ENCODE data around the gene GPC6. TPM values are rescaled to one million over a fixed set of nuclear protein-coding genes. Genes with fewer than 3 reads are reported as not detected.

The GPC6 gene
- total RNA-seq, 1 donor = 77.8 TPM

GRCh38 chr13:93672996-93673395 lies 446.4 kb downstream of the GPC6 start:
- Histone ChIP-seq H2AFZ (ENCODE audit: low read length) (no peak overlapping the region), H3K36me3 (ENCODE audit: insufficient read depth, low read length) (no peaks in the 10 kb centered on the region), H3K4me1 (ENCODE audit: insufficient read depth, low read length) (no peaks in the 10 kb centered on the region), H3K27me3 (ENCODE audit: insufficient read depth, low read length) (no peaks in the 10 kb centered on the region), H3K9me3 (ENCODE audit: low read depth, low read length) (no peaks in the 10 kb centered on the region), H3K4me3 (ENCODE audit: insufficient read depth, low read length) (no peak overlapping the region), H3K4me2 (ENCODE audit: insufficient read depth, low read length) (no peak overlapping the region), H4K20me1 (ENCODE audit: insufficient read depth, low read length) (no peaks in the 10 kb centered on the region), H3K79me2 (ENCODE audit: insufficient read depth, low read length) (no peaks in the 10 kb centered on the region), H3K27ac (ENCODE audit: low read depth, low read length) (no peak overlapping the region)
- TF ChIP-seq CTCF (IDR thresholded peaks at IDR 0.05; ENCODE audit: extremely low read depth, low read depth, low read length) = no peak
- no peak for DNase-seq (ENCODE audit: insufficient read length, low spot score, missing footprints)

DNA sequence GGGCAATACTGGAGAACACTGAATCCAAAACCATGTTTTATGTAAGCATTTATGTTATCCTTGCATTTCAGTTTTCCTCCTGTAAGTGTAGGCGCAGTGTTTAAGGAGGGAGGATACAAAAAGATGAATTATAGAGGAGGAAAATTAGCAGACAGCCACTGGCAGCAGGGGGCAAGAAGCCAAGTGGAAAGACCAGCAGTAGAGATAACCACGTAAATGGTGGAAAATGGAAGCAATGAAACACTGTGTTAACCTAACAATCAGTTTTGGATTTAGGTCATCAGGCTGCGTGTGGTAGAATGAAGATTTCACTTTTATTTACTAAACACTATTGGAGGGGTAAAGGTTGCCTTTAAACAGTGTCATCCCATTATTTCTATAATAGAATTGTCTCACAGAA lies 447.3 kb downstream of the GPC6 start:
- peak; percentile 11 for DNase-seq (ENCODE audit: insufficient read length, low spot score, missing footprints)
- H2AFZ ChIP-seq (ENCODE audit: low read length) = no peak overlapping the region
- no peaks in the 10 kb centered on the region for H3K79me2 ChIP-seq (ENCODE audit: insufficient read depth, low read length)
- no peak overlapping the region for H3K4me2 ChIP-seq (ENCODE audit: insufficient read depth, low read length)
- H3K27me3 ChIP-seq (ENCODE audit: insufficient read depth, low read length) = no peaks in the 10 kb centered on the region
- no peak overlapping the region for H3K4me3 ChIP-seq (ENCODE audit: insufficient read depth, low read length)
- TF ChIP-seq CTCF (IDR thresholded peaks at IDR 0.05; ENCODE audit: extremely low read depth, low read depth, low read length) = no peak
- H3K36me3 ChIP-seq (ENCODE audit: insufficient read depth, low read length) = no peaks in the 10 kb centered on the region
- no peaks in the 10 kb centered on the region for H4K20me1 ChIP-seq (ENCODE audit: insufficient read depth, low read length)
- no peaks in the 10 kb centered on the region for H3K9me3 ChIP-seq (ENCODE audit: low read depth, low read length)
- H3K4me1 ChIP-seq (ENCODE audit: insufficient read depth, low read length) = no peaks in the 10 kb centered on the region
- no peak overlapping the region for H3K27ac ChIP-seq (ENCODE audit: low read depth, low read length)

DNA sequence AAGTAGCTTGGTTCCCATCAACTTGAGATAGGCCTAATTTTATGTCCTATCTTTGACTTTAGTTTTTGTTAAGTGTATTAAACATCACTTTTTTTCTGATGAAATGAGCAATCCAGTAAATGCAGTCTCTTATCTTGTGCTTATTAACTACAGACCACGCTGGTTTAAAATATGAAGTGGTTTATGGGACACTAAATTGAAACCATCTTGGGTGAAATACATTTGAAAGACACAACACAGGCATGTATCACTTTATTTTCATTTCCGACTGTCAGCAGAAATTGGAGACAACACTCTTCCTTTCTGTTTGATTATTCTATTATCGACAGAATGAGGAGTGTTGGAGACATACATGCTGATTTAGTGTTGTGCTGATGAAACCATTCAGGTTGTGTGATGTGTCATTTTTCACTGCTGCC lies 447.7 kb downstream of the GPC6 start:
- Histone ChIP-seq H4K20me1 (ENCODE audit: insufficient read depth, low read length) (no peaks in the 10 kb centered on the region), H3K4me1 (ENCODE audit: insufficient read depth, low read length) (no peaks in the 10 kb centered on the region), H3K36me3 (ENCODE audit: insufficient read depth, low read length) (no peaks in the 10 kb centered on the region), H3K79me2 (ENCODE audit: insufficient read depth, low read length) (no peaks in the 10 kb centered on the region), H3K27me3 (ENCODE audit: insufficient read depth, low read length) (no peaks in the 10 kb centered on the region), H3K9me3 (ENCODE audit: low read depth, low read length) (no peaks in the 10 kb centered on the region), H2AFZ (ENCODE audit: low read length) (no peak overlapping the region), H3K4me3 (ENCODE audit: insufficient read depth, low read length) (no peak overlapping the region), H3K27ac (ENCODE audit: low read depth, low read length) (no peak overlapping the region), H3K4me2 (ENCODE audit: insufficient read depth, low read length) (no peak overlapping the region)
- no peak for DNase-seq (ENCODE audit: insufficient read length, low spot score, missing footprints)
- no peak for TF ChIP-seq CTCF (IDR thresholded peaks at IDR 0.05; ENCODE audit: extremely low read depth, low read depth, low read length)

GRCh38 chr13:93680329-93680728 lies 453.7 kb downstream of the GPC6 start:
- no peak for TF ChIP-seq CTCF (IDR thresholded peaks at IDR 0.05; ENCODE audit: extremely low read depth, low read depth, low read length)
- H4K20me1 ChIP-seq (ENCODE audit: insufficient read depth, low read length) = no peaks in the 10 kb centered on the region
- DNase-seq (ENCODE audit: insufficient read length, low spot score, missing footprints) = no peak

More at GRCh38 chr13:93680329-93680728, 453.7 kb downstream of the GPC6 start:
- no peaks in the 10 kb centered on the region for H3K27me3 ChIP-seq (ENCODE audit: insufficient read depth, low read length)
- H2AFZ ChIP-seq (ENCODE audit: low read length) = no peak overlapping the region
- no peaks in the 10 kb centered on the region for H3K79me2 ChIP-seq (ENCODE audit: insufficient read depth, low read length)
- H3K4me2 ChIP-seq (ENCODE audit: insufficient read depth, low read length) = no peak overlapping the region
- no peak overlapping the region for H3K27ac ChIP-seq (ENCODE audit: low read depth, low read length)
- H3K4me1 ChIP-seq (ENCODE audit: insufficient read depth, low read length) = no peaks in the 10 kb centered on the region
- H3K4me3 ChIP-seq (ENCODE audit: insufficient read depth, low read length) = no peak overlapping the region
- no peaks in the 10 kb centered on the region for H3K9me3 ChIP-seq (ENCODE audit: low read depth, low read length)
- H3K36me3 ChIP-seq (ENCODE audit: insufficient read depth, low read length) = no peaks in the 10 kb centered on the region

Data from osteoblast (primary cell).